Measurements from ENCODE around the gene UBE2F.
"Not testable (repeated sequence)": the region's sequence is repeated elsewhere in the genome, so short reads cannot be mapped to it uniquely, and the experiment has no call there.

The UBE2F gene

GRCh38 chr2:237981621-237982020 is 14.8 kb downstream of the UBE2F start:
- DNase-seq = not testable (repeated sequence)

- DNase-seq = no peak
These were observed 15.4 kb downstream of the UBE2F start for GRCh38 chr2:237982039-237982725.

GRCh38 chr2:237983922-237984321 is 17.1 kb downstream of the UBE2F start:
- no peak for DNase-seq

- no peak for DNase-seq
These were observed 20.5 kb downstream of the UBE2F start for GRCh38 chr2:237987268-237987667.

- no peak for DNase-seq
These were observed 26.9 kb downstream of the UBE2F start for GRCh38 chr2:237993701-237994100.

- no peak for DNase-seq
These were observed 28.2 kb downstream of the UBE2F start for GRCh38 chr2:237995036-237995435.

GRCh38 chr2:237996021-237996593 is 29.3 kb downstream of the UBE2F start:
- no peak for DNase-seq

GRCh38 chr2:237997521-237997920 is 30.7 kb downstream of the UBE2F start:
- no peak for DNase-seq

GRCh38 chr2:237998530-237998929 is 31.7 kb downstream of the UBE2F start:
- DNase-seq = no peak

- DNase-seq = no peak
These were observed 36.6 kb downstream of the UBE2F start for GRCh38 chr2:238003234-238004031.

GRCh38 chr2:238004077-238004830 is 37.4 kb downstream of the UBE2F start:
- no peak for DNase-seq

GRCh38 chr2:238005528-238005927 is 38.7 kb downstream of the UBE2F start:
- no peak for DNase-seq

GRCh38 chr2:238006510-238006909 is 39.7 kb downstream of the UBE2F start:
- no peak for DNase-seq

- DNase-seq = no peak
These were observed 41.1 kb downstream of the UBE2F start for GRCh38 chr2:238007924-238008323.

- no peak for DNase-seq
These were observed 42.7 kb downstream of the UBE2F start for GRCh38 chr2:238009563-238009962.

GRCh38 chr2:238010572-238010971 is 43.8 kb downstream of the UBE2F start:
- DNase-seq = no peak

GRCh38 chr2:238013806-238014205 is 47.0 kb downstream of the UBE2F start:
- no peak for DNase-seq

- no peak for DNase-seq
These were observed 48.9 kb downstream of the UBE2F start for GRCh38 chr2:238015705-238016104.

GRCh38 chr2:238016526-238016925 is 49.7 kb downstream of the UBE2F start:
- no peak for DNase-seq

GRCh38 chr2:238019962-238020361 is 53.1 kb downstream of the UBE2F start:
- DNase-seq = no peak

- no peak for DNase-seq
These were observed 54.0 kb downstream of the UBE2F start for GRCh38 chr2:238020816-238021215.

- DNase-seq = no peak
These were observed 54.5 kb downstream of the UBE2F start for GRCh38 chr2:238021327-238021726.

GRCh38 chr2:238022594-238023157 is 55.9 kb downstream of the UBE2F start:
- no peak for DNase-seq
